ENCODE measurements around the gene ANAPC7.
"Not testable (repeated sequence)": the region's sequence is repeated elsewhere in the genome, so short reads cannot be mapped to it uniquely, and the experiment has no call there.

GRCh38 chr12:110358384-110359097 lies 45.0 kb downstream of the ANAPC7 start:
- peak; percentile 53; the same call in 1 of the 2 replicates for TF ChIP-seq ZNF384 (IDR thresholded peaks at IDR 0.05)
- TF ChIP-seq FOXA1 (IDR thresholded peaks at IDR 0.05); BHLHE40 (IDR thresholded peaks at IDR 0.05; ENCODE audit: borderline replicate concordance); FOXM1 (IDR thresholded peaks at IDR 0.05; ENCODE audit: borderline replicate concordance): not testable (repeated sequence)

Data from HEK293T (cell line).